Hematopoietic multipotent progenitor cell (in vitro differentiated cells): ENCODE results near the gene COMMD2. TPM values are rescaled to one million over a fixed set of nuclear protein-coding genes. Genes with fewer than 3 reads are reported as not detected.
A peak's percentile ranks its signal among the peaks of the same experiment; 100 is the strongest.

Source experiments
- DNase-seq, 3 donors: peaks; one replicate each; pipeline ENCODE4 v3.0.0-alpha.2; 2011 to 2015; ENCODE audit warnings: low read depth in 2 of 3, low spot score in 2 of 3
- total RNA-seq: library from RNA; depleted of rRNA; stranded (reverse); fragments of >200 nt; gene quantifications from one replicate; pipeline ENCODE4 v1.2.3, GENCODE V29; 2012

COMMD2 gene
- total RNA-seq, 1 donor = 14.0 TPM

- DNase-seq = no peak
These were observed 12.0 kb upstream of the COMMD2 start for GRCh38 chr3:149764302-149764701.

GRCh38 chr3:149763565-149764195, 11.4 kb upstream of the COMMD2 start:
- DNase-seq = no peak

GRCh38 chr3:149753717-149754116, 1.4 kb upstream of the COMMD2 start:
- no peak for DNase-seq

GRCh38 chr3:149752788-149753136, 473 bp upstream of the COMMD2 start:
- DNase-seq = no peak

- DNase-seq = no peak
These were observed 738 bp downstream of the COMMD2 start for GRCh38 chr3:149751551-149751950.

GRCh38 chr3:149744606-149745005, 7.7 kb downstream of the COMMD2 start:
- DNase-seq = no peak

GRCh38 chr3:149744151-149744550, 8.1 kb downstream of the COMMD2 start:
- peak in 1 of 3 donors; percentile 60 for DNase-seq

GRCh38 chr3:149739396-149739795, 12.9 kb downstream of the COMMD2 start:
- no peak for DNase-seq

- DNase-seq = no peak
These were observed 13.4 kb downstream of the COMMD2 start for GRCh38 chr3:149738876-149739275.

- DNase-seq = peak in 2 of 3 donors; percentile 41 to 77
These were observed 15.4 kb downstream of the COMMD2 start for GRCh38 chr3:149736953-149737205.

GRCh38 chr3:149736175-149736952, 15.9 kb downstream of the COMMD2 start:
- DNase-seq = no peak

- DNase-seq = no peak
These were observed 20.1 kb downstream of the COMMD2 start for GRCh38 chr3:149732234-149732633.

- DNase-seq = no peak
These were observed 24.6 kb downstream of the COMMD2 start for GRCh38 chr3:149727656-149728055.

GRCh38 chr3:149726716-149727407, 25.4 kb downstream of the COMMD2 start:
- no peak for DNase-seq

- no peak for DNase-seq
These were observed 28.5 kb downstream of the COMMD2 start for GRCh38 chr3:149723781-149724180.

- DNase-seq = no peak
These were observed 31.4 kb downstream of the COMMD2 start for GRCh38 chr3:149720918-149721317.

GRCh38 chr3:149717391-149718056, 34.8 kb downstream of the COMMD2 start:
- peak in 2 of 3 donors; percentile 38 to 73 for DNase-seq

GRCh38 chr3:149716984-149717383, 35.3 kb downstream of the COMMD2 start:
- no peak for DNase-seq

- DNase-seq = no peak
These were observed 37.0 kb downstream of the COMMD2 start for GRCh38 chr3:149715247-149715646.

GRCh38 chr3:149713730-149714654, 38.3 kb downstream of the COMMD2 start:
- DNase-seq = no peak
